ENCODE results near the gene CEP57L1. TPM values are rescaled to one million over a fixed set of nuclear protein-coding genes. Genes with fewer than 3 reads are reported as not detected.
"Not testable (repeated sequence)": the region's sequence is repeated elsewhere in the genome, so short reads cannot be mapped to it uniquely, and the experiment has no call there.

The CEP57L1 gene
- total RNA-seq, 1 donor from 2014 or later: 13.2 TPM

GRCh38 chr6:109130065-109130464 is 34.8 kb downstream of the CEP57L1 start:
- no peak overlapping the region for H3K27ac Mint-ChIP-seq (ENCODE audit: unreplicated experiment)
- H3K9me3 Mint-ChIP-seq (ENCODE audit: unreplicated experiment): no peaks in the 10 kb centered on the region
- no peak for TF ChIP-seq CTCF (IDR thresholded peaks at IDR 0.05)
- peaks cover 18% of the 10 kb centered on the region for H3K36me3 Mint-ChIP-seq (ENCODE audit: unreplicated experiment)
- no peak overlapping the region for H3K4me3 Mint-ChIP-seq (ENCODE audit: unreplicated experiment)
- no peaks in the 10 kb centered on the region for H3K27me3 Mint-ChIP-seq (ENCODE audit: unreplicated experiment)
- DNase-seq (ENCODE audit: extremely low spot score, unreplicated experiment): no peak
- peaks cover 3% of the 10 kb centered on the region for H3K4me1 Mint-ChIP-seq (ENCODE audit: unreplicated experiment)

- not testable (repeated sequence) for H3K27me3 Mint-ChIP-seq (ENCODE audit: unreplicated experiment); H3K4me1 Mint-ChIP-seq (ENCODE audit: unreplicated experiment); DNase-seq (ENCODE audit: extremely low spot score, unreplicated experiment); H3K27ac Mint-ChIP-seq (ENCODE audit: unreplicated experiment); H3K4me3 Mint-ChIP-seq (ENCODE audit: unreplicated experiment); H3K9me3 Mint-ChIP-seq (ENCODE audit: unreplicated experiment)
- peaks cover 14% of the 10 kb centered on the region for H3K36me3 Mint-ChIP-seq (ENCODE audit: unreplicated experiment)
Observed at GRCh38 chr6:109135600-109135999, 40.3 kb downstream of the CEP57L1 start.

GRCh38 chr6:109136039-109136438 is 40.7 kb downstream of the CEP57L1 start:
- peaks cover 16% of the 10 kb centered on the region for H3K36me3 Mint-ChIP-seq (ENCODE audit: unreplicated experiment)
- H3K4me3 Mint-ChIP-seq (ENCODE audit: unreplicated experiment); H3K4me1 Mint-ChIP-seq (ENCODE audit: unreplicated experiment); H3K27ac Mint-ChIP-seq (ENCODE audit: unreplicated experiment); DNase-seq (ENCODE audit: extremely low spot score, unreplicated experiment); H3K9me3 Mint-ChIP-seq (ENCODE audit: unreplicated experiment); H3K27me3 Mint-ChIP-seq (ENCODE audit: unreplicated experiment): not testable (repeated sequence)

- H3K36me3 Mint-ChIP-seq (ENCODE audit: unreplicated experiment): peaks cover 16% of the 10 kb centered on the region
- not testable (repeated sequence) for H3K9me3 Mint-ChIP-seq (ENCODE audit: unreplicated experiment); H3K27ac Mint-ChIP-seq (ENCODE audit: unreplicated experiment); H3K4me3 Mint-ChIP-seq (ENCODE audit: unreplicated experiment); H3K27me3 Mint-ChIP-seq (ENCODE audit: unreplicated experiment); H3K4me1 Mint-ChIP-seq (ENCODE audit: unreplicated experiment); DNase-seq (ENCODE audit: extremely low spot score, unreplicated experiment)
Observed at GRCh38 chr6:109136530-109136929, 41.2 kb downstream of the CEP57L1 start.

GRCh38 chr6:109139109-109139508 is 43.8 kb downstream of the CEP57L1 start:
- Mint-ChIP-seq H3K4me3 (ENCODE audit: unreplicated experiment) (no peak overlapping the region), H3K27ac (ENCODE audit: unreplicated experiment) (no peak overlapping the region), H3K36me3 (ENCODE audit: unreplicated experiment) (peaks cover 12% of the 10 kb centered on the region), H3K27me3 (ENCODE audit: unreplicated experiment) (no peaks in the 10 kb centered on the region), H3K9me3 (ENCODE audit: unreplicated experiment) (no peaks in the 10 kb centered on the region), H3K4me1 (ENCODE audit: unreplicated experiment) (no peaks in the 10 kb centered on the region)
- TF ChIP-seq CTCF (IDR thresholded peaks at IDR 0.05): no peak
- no peak for DNase-seq (ENCODE audit: extremely low spot score, unreplicated experiment)

- H3K36me3 Mint-ChIP-seq (ENCODE audit: unreplicated experiment): peaks cover 12% of the 10 kb centered on the region
- H3K27ac Mint-ChIP-seq (ENCODE audit: unreplicated experiment); H3K4me1 Mint-ChIP-seq (ENCODE audit: unreplicated experiment); DNase-seq (ENCODE audit: extremely low spot score, unreplicated experiment); H3K27me3 Mint-ChIP-seq (ENCODE audit: unreplicated experiment); H3K9me3 Mint-ChIP-seq (ENCODE audit: unreplicated experiment); H3K4me3 Mint-ChIP-seq (ENCODE audit: unreplicated experiment): not testable (repeated sequence)
Observed at GRCh38 chr6:109142067-109142466, 46.8 kb downstream of the CEP57L1 start.

GRCh38 chr6:109143191-109143590 is 47.9 kb downstream of the CEP57L1 start:
- H3K9me3 Mint-ChIP-seq (ENCODE audit: unreplicated experiment): no peaks in the 10 kb centered on the region
- H3K27ac Mint-ChIP-seq (ENCODE audit: unreplicated experiment): no peak overlapping the region
- H3K27me3 Mint-ChIP-seq (ENCODE audit: unreplicated experiment): no peaks in the 10 kb centered on the region
- no peak for DNase-seq (ENCODE audit: extremely low spot score, unreplicated experiment)
- H3K36me3 Mint-ChIP-seq (ENCODE audit: unreplicated experiment): peaks cover 18% of the 10 kb centered on the region
- TF ChIP-seq CTCF (IDR thresholded peaks at IDR 0.05): no peak
- H3K4me3 Mint-ChIP-seq (ENCODE audit: unreplicated experiment): no peak overlapping the region
- H3K4me1 Mint-ChIP-seq (ENCODE audit: unreplicated experiment): no peaks in the 10 kb centered on the region

- H3K4me3 Mint-ChIP-seq (ENCODE audit: unreplicated experiment); H3K4me1 Mint-ChIP-seq (ENCODE audit: unreplicated experiment); H3K27ac Mint-ChIP-seq (ENCODE audit: unreplicated experiment); H3K9me3 Mint-ChIP-seq (ENCODE audit: unreplicated experiment); DNase-seq (ENCODE audit: extremely low spot score, unreplicated experiment); H3K27me3 Mint-ChIP-seq (ENCODE audit: unreplicated experiment): not testable (repeated sequence)
- H3K36me3 Mint-ChIP-seq (ENCODE audit: unreplicated experiment): peaks cover 27% of the 10 kb centered on the region
Observed at GRCh38 chr6:109148251-109148650, 52.9 kb downstream of the CEP57L1 start.

GRCh38 chr6:109148716-109149115 is 53.4 kb downstream of the CEP57L1 start:
- H3K27ac Mint-ChIP-seq (ENCODE audit: unreplicated experiment); H3K4me3 Mint-ChIP-seq (ENCODE audit: unreplicated experiment); DNase-seq (ENCODE audit: extremely low spot score, unreplicated experiment); H3K9me3 Mint-ChIP-seq (ENCODE audit: unreplicated experiment); H3K4me1 Mint-ChIP-seq (ENCODE audit: unreplicated experiment); H3K27me3 Mint-ChIP-seq (ENCODE audit: unreplicated experiment): not testable (repeated sequence)
- H3K36me3 Mint-ChIP-seq (ENCODE audit: unreplicated experiment): peaks cover 29% of the 10 kb centered on the region

All from osteocyte (in vitro differentiated cells).